ENCODE measurements around the gene FAM193A.
"Not testable (repeated sequence)": the region's sequence is repeated elsewhere in the genome, so short reads cannot be mapped to it uniquely, and the experiment has no call there.

GRCh38 chr4:2780643-2781042 lies 244.2 kb downstream of the FAM193A start:
- TF ChIP-seq CTCF (conservative IDR thresholded peaks at IDR 0.05; ENCODE audit: low read depth, low read length); EZH2 (IDR thresholded peaks at IDR 0.05; ENCODE audit: borderline replicate concordance, low read depth, low read length, poor library complexity, severe bottlenecking): not testable (repeated sequence)
